PC-9 (cell line): ENCODE results near the gene MTF2.

ENCODE experiments used
- CTCF ChIP-seq: fragments of 200-600 bp; sonication (generic); conservative IDR thresholded peaks from 2 replicates; pipeline ENCODE4 v1.6.1; 2017; ENCODE audit warnings: mixed run types, antibody characterized with exemption, mild to moderate bottlenecking, moderate library complexity
- EZH2 ChIP-seq: fragments of 200-600 bp; sonication (generic); IDR thresholded peaks from 2 replicates; pipeline ENCODE4 v1.8.0; 2017; ENCODE audit warnings: antibody characterized with exemption, low read depth

DNA sequence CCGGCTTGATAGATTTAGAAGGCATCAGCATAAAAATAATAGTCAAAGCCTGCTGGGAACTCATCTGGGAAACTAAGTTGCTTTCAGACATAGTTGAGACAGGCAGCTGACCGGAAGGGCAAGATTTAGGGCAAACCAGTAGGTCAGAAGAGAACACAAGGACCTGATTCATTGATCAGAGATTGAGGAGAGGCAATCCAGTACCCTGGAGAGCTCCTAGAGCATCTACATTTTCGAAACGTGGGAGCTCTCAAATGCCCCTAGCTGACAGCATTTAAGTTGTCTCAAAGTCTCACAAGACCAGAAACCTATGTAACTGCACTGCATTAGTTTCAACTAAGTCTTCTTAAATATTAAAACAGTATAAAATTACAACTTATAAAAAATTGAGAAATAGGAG, 22.9 kb upstream of the MTF2 start:
- TF ChIP-seq CTCF (no peak), EZH2 (no peak)
